H1 (cell line): ENCODE data around the gene RNF208. TPM values are rescaled to one million over a fixed set of nuclear protein-coding genes. Genes with fewer than 3 reads are reported as not detected.

ENCODE experiments used
- CTCF ChIA-PET: fragments of 300-600 bp; sonication (Branson Sonifier 250); formaldehyde crosslinking; loops from one replicate; lab custom pipeline; 2021; ENCODE audit not compliant: partially characterized antibody; lab: Charles Lee
- POLR2A ChIA-PET: fragments of 300-600 bp; sonication (Branson Sonifier 250); formaldehyde crosslinking; loops from one replicate; lab custom pipeline; 2021; ENCODE audit warnings: inconsistent platforms; ENCODE audit not compliant: partially characterized antibody; lab: Charles Lee
- DNase-seq, 2 experiments: peaks; one replicate each; pipeline versions ENCODE4 v3.0.0 to v3.0.0-alpha.2; 2010 to 2022; ENCODE audit warnings: low spot score in 2 of 2, low read depth in 1 of 2, mixed read lengths in 1 of 2
- FAIRE-seq: peaks from 2 replicates; lab custom pipeline; 2011; peaks lifted over from hg19 to GRCh38; lab: Jason Lieb, UNC
- H2AFZ ChIP-seq: 2 replicates; pipeline ENCODE4 v1.8.1; 2012; ENCODE audit warnings: low read length, inconsistent platforms
- H2AK5ac ChIP-seq: 2 replicates; pipeline ENCODE4 v1.6.1; 2013; ENCODE audit warnings: low read depth, low read length
- H2BK120ac ChIP-seq: replicated peaks from 2 replicates; pipeline ENCODE3; 2013; ENCODE audit warnings: low read depth, low read length, inconsistent platforms
- H2BK12ac ChIP-seq: 2 replicates; pipeline ENCODE4 v1.6.1; 2013; ENCODE audit warnings: low read depth, low read length
- H2BK15ac ChIP-seq: 2 replicates; pipeline ENCODE4 v1.6.1; 2013; ENCODE audit warnings: low read length
- H2BK20ac ChIP-seq: 2 replicates; pipeline ENCODE4 v1.6.1; 2013; ENCODE audit warnings: low read length
- H2BK5ac ChIP-seq: 2 replicates; pipeline ENCODE4 v1.6.1; 2013; ENCODE audit warnings: low read depth, low read length
- H3K14ac ChIP-seq: 2 replicates; pipeline ENCODE4 v1.6.1; 2013; ENCODE audit warnings: inconsistent platforms; ENCODE audit not compliant: insufficient read length
- H3K18ac ChIP-seq: 2 replicates; pipeline ENCODE4 v1.6.1; 2013; ENCODE audit warnings: low read length; ENCODE audit errors: extremely low read depth
- H3K23ac ChIP-seq: 2 replicates; pipeline ENCODE4 v1.6.1; 2013; ENCODE audit warnings: inconsistent platforms; ENCODE audit not compliant: insufficient read length
- H3K23me2 ChIP-seq: 2 replicates; pipeline ENCODE4 v1.6.1; 2013; ENCODE audit warnings: low read depth, low read length
- H3K27ac ChIP-seq: 2 replicates; pipeline ENCODE4 v1.6.1; 2011; ENCODE audit warnings: low read depth, low read length, inconsistent platforms
- H3K27me3 ChIP-seq, 4 experiments: replicated peaks in 1 of 4; 1 replicate in 1 of 4; 2 replicates in 3 of 4; pipeline versions ENCODE4 v1.6.1 to v1.8.1; 2011 to 2013; ENCODE audit warnings: low read length in 3 of 4, mild to moderate bottlenecking in 3 of 4, inconsistent platforms in 2 of 4, mixed read lengths in 2 of 4, moderate library complexity in 1 of 4; ENCODE audit not compliant: control insufficient read depth in 3 of 4, insufficient read depth in 3 of 4; ENCODE audit errors: extremely low read depth in 1 of 4
- H3K36me3 ChIP-seq, 4 experiments: 2 replicates each; pipeline versions ENCODE4 v1.6.1 to v1.8.1; 2011 to 2013; ENCODE audit warnings: mild to moderate bottlenecking in 4 of 4, low read length in 3 of 4, moderate library complexity in 2 of 4, control low read depth in 1 of 4, inconsistent platforms in 1 of 4; ENCODE audit not compliant: insufficient read depth in 4 of 4, control insufficient read depth in 2 of 4
- H3K4ac ChIP-seq: replicated peaks from 2 replicates; pipeline ENCODE3; 2013; ENCODE audit warnings: low read length, low read depth, mixed read lengths, inconsistent platforms; ENCODE audit not compliant: insufficient read length
- H3K4me1 ChIP-seq, 4 experiments: replicated peaks in 1 of 4; 1 replicate in 1 of 4; 2 replicates in 3 of 4; pipeline versions ENCODE4 v1.6.1 to v1.8.1; 2011 to 2013; ENCODE audit warnings: low read length in 3 of 4, inconsistent platforms in 2 of 4, mixed read lengths in 1 of 4; ENCODE audit not compliant: insufficient read depth in 4 of 4, control insufficient read depth in 3 of 4
- H3K4me2 ChIP-seq, 2 experiments: 2 replicates each; pipeline versions ENCODE4 v1.6.1 to v1.8.1; 2011 to 2013; ENCODE audit warnings: low read depth in 2 of 2, low read length in 2 of 2, control low read depth in 1 of 2, inconsistent platforms in 1 of 2, mild to moderate bottlenecking in 1 of 2; ENCODE audit not compliant: insufficient read depth in 1 of 2
- H3K4me3 ChIP-seq, 4 experiments: fragments of 200-600, 300-600 bp in 1 of 4; sonication (generic), shearing (Covaris generic), sonication (Bioruptor Twin) in 1 of 4; 2 replicates each; pipeline versions ENCODE4 v1.5.1 to v1.8.1; 2011 to 2016; ENCODE audit warnings: low read length in 4 of 4, low read depth in 3 of 4, control low read depth in 2 of 4, inconsistent platforms in 2 of 4, mild to moderate bottlenecking in 2 of 4, mixed read lengths in 1 of 4, moderate library complexity in 1 of 4; ENCODE audit not compliant: insufficient read depth in 2 of 4; ENCODE audit errors: extremely low read depth in 1 of 4
- H3K56ac ChIP-seq: replicated peaks from 2 replicates; pipeline ENCODE3; 2013; ENCODE audit warnings: low read depth, mild to moderate bottlenecking, mixed read lengths, low read length, inconsistent platforms; ENCODE audit not compliant: insufficient read length
- H3K79me1 ChIP-seq: 2 replicates; pipeline ENCODE4 v1.6.1; 2013; ENCODE audit warnings: low read depth, low read length, control low read depth
- H3K79me2 ChIP-seq, 2 experiments: 2 replicates each; pipeline versions ENCODE4 v1.6.1 to v1.8.1; 2012 to 2013; ENCODE audit warnings: low read length in 2 of 2, mild to moderate bottlenecking in 2 of 2, inconsistent platforms in 1 of 2; ENCODE audit not compliant: insufficient read depth in 2 of 2, control insufficient read depth in 1 of 2
- H3K9ac ChIP-seq, 4 experiments: replicated peaks in 1 of 4; 1 replicate in 1 of 4; 2 replicates in 3 of 4; pipeline versions ENCODE4 v1.6.1 to v1.8.1; 2011 to 2013; ENCODE audit warnings: low read depth in 3 of 4, low read length in 3 of 4, control low read depth in 2 of 4, mild to moderate bottlenecking in 2 of 4, moderate library complexity in 2 of 4, inconsistent platforms in 1 of 4; ENCODE audit errors: extremely low read depth in 1 of 4
- H3K9me3 ChIP-seq, 2 experiments: 2 replicates each; pipeline versions ENCODE4 v1.6.1 to v1.8.1; 2012 to 2013; ENCODE audit warnings: mild to moderate bottlenecking in 2 of 2, moderate library complexity in 2 of 2, control low read depth in 1 of 2, inconsistent platforms in 1 of 2, low read depth in 1 of 2, low read length in 1 of 2, mixed read lengths in 1 of 2; ENCODE audit not compliant: insufficient read depth in 2 of 2
- H4K20me1 ChIP-seq, 2 experiments: replicated peaks in 1 of 2; 2 replicates each; pipeline versions ENCODE3 to v1.8.1; 2011 to 2013; ENCODE audit warnings: inconsistent platforms in 2 of 2, low read length in 2 of 2, mild to moderate bottlenecking in 1 of 2; ENCODE audit not compliant: insufficient read depth in 2 of 2, control insufficient read depth in 1 of 2
- H4K5ac ChIP-seq: 2 replicates; pipeline ENCODE4 v1.6.1; 2013; ENCODE audit warnings: low read length, low read depth, mixed read lengths, inconsistent platforms; ENCODE audit not compliant: insufficient read length
- H4K8ac ChIP-seq: 2 replicates; pipeline ENCODE4 v1.8.0; 2013; ENCODE audit warnings: mild to moderate bottlenecking, moderate library complexity, low read length, inconsistent platforms; ENCODE audit not compliant: insufficient read depth; ENCODE audit errors: extremely low read depth
- H4K91ac ChIP-seq: replicated peaks from 2 replicates; pipeline ENCODE3; 2013; ENCODE audit warnings: low read length, mixed read lengths, inconsistent platforms; ENCODE audit not compliant: insufficient read length
- CTCF ChIP-seq, 3 experiments: IDR thresholded peaks; 1 replicate in 2 of 3; 2 replicates in 1 of 3; pipeline versions ENCODE4 v1.5.1 to v1.6.1; 2011; ENCODE audit warnings: low read length in 3 of 3, mild to moderate bottlenecking in 3 of 3, inconsistent platforms in 2 of 3, low read depth in 1 of 3, moderate library complexity in 1 of 3; ENCODE audit not compliant: insufficient read depth in 1 of 3; ENCODE audit errors: control extremely low read depth in 1 of 3
- RAD21 ChIP-seq, 2 experiments: IDR thresholded peaks in 1 of 2; conservative IDR thresholded peaks in 1 of 2; 2 replicates each; pipeline ENCODE4 v1.6.1; 2011; ENCODE audit warnings: low read depth in 2 of 2, low read length in 2 of 2, improper control_type of control experiment in 1 of 2, inconsistent platforms in 1 of 2, mild to moderate bottlenecking in 1 of 2, moderate library complexity in 1 of 2
- SIX5 ChIP-seq: IDR thresholded peaks from 2 replicates; pipeline ENCODE4 v1.6.1; 2011; ENCODE audit warnings: mild to moderate bottlenecking, low read depth, low read length
- WGBS, 2 experiments: shearing (Covaris generic) in 1 of 2; methylation state at CpG; one replicate each; pipeline versions ENCODE4 v1.1.6 to v1.1.7; 2013 to 2015; ENCODE audit warnings: low lambda C conversion rate in 2 of 2, mixed read lengths in 2 of 2, inconsistent platforms in 1 of 2, low coverage in 1 of 2, missing lambda C conversion rate in 1 of 2; ENCODE audit not compliant: insufficient replicate concordance in 2 of 2, insufficient coverage in 1 of 2, insufficient read length in 1 of 2; ENCODE audit errors: extremely low coverage in 1 of 2, missing lambda C conversion rate in 1 of 2; 5-methylcytosine and 5-hydroxymethylcytosine counted together
- polyA plus RNA-seq, 7 experiments: library from polyadenylated mRNA; depleted of rRNA in 3 of 7; stranded (reverse) in 5 of 7; unstranded in 2 of 7; fragments of >200 nt in 5 of 7; fragments of 200-250 nt in 2 of 7; gene quantifications; 1 replicate in 5 of 7; 2 replicates in 1 of 7; 4 replicates in 1 of 7; pipeline versions ENCODE4 v1.2.1 to v1.2.3, GENCODE V29; 2011 to 2013; ENCODE audit warnings: missing spikeins in 2 of 7, mixed read lengths in 2 of 7
- total RNA-seq: library from RNA; stranded (reverse); fragmentation: NEBNext Ultra II Directional; extraction: Animal tissue kit (Norgen Biotek cat#: 25700); gene quantifications from 2 replicates; pipeline ENCODE4 v1.2.1, GENCODE V29; 2021

The RNF208 gene
- total and polyA plus RNA-seq, 2 of the 8 experiments (the other 6 are each of a cell fraction or from before 2014, with no cell fraction given): 2.7 to 7.7 TPM

DNA sequence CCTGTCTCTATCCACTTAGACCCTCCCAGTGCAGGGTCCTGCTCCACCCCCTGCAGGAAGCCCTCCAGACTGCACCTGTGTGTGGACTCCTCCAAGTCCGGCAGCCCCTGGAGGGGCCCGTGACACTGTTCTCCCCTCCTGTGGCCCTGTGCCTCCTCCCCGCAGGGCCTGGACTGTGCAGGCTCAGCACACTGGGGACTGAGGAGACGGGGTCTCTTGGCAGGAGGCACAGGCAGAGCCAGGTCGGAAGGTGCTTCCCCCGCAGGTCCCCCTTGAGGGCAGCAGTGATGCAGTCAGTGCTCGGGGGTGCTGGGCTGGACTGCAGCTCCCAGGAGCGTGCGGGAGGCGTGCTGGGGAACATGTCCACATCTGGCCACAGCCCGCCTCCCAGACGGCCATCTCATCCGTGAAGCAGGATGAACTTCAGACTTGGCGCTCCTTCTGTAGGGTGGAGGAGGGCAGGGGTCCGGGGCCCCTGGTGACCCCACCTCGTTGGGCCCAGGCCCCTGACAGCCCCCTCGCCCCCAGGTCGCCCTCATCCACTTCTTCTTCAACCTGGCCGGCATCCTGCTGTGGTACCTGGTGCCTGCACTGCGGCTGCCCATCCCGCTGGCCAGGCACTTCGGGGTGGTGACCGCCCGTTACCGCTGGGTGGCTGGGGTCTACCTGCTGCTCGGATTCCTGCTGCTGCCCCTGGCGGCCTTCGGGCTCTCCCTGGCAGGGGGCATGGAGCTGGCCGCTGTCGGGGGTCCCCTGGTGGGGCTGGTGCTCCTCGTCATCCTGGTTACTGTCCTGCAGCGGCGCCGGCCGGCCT lies 13.6 kb upstream of the RNF208 start:
- Histone ChIP-seq H3K4me3 (no peak overlapping the region), H3K79me1 (no peaks in the 10 kb centered on the region), H3K23me2 (peaks cover 5% of the 10 kb centered on the region; the same call in 1 of the 2 replicates), H2AFZ (no peak overlapping the region), H2BK5ac (no peak overlapping the region), H2BK12ac (no peak overlapping the region), H3K23ac (no peak overlapping the region), H3K4me1 (peaks cover 0 to 12% (median 8%) of the 10 kb centered on the region in 4 experiments; a peak in 6 of 7 replicates), H3K56ac (no peak overlapping the region), H2BK20ac (no peak overlapping the region), H4K91ac (no peak overlapping the region), H3K9ac (no peak overlapping the region), H4K8ac (0 out of 2 replicates have a peak overlapping the region, but pooled peaks have one; percentile 25), H3K27me3 (no peaks in the 10 kb centered on the region), H3K27ac (no peak overlapping the region), H3K4me2 (no peak overlapping the region), H3K4ac (peak overlapping the region; percentile 53), H2BK120ac (no peak overlapping the region), H4K20me1 (peaks cover 6 to 8% of the 10 kb centered on the region in 2 experiments), H3K18ac (no peak overlapping the region), H3K79me2 (peaks cover 0 to 7% of the 10 kb centered on the region in 2 experiments; a peak in 1 of 4 replicates), H4K5ac (no peak overlapping the region), H2BK15ac (0 out of 2 replicates have a peak overlapping the region, but pooled peaks have one; percentile 72), H3K14ac (no peak overlapping the region), H3K9me3 (no peaks in the 10 kb centered on the region), H2AK5ac (no peak overlapping the region), H3K36me3 (no peaks in the 10 kb centered on the region)
- ChIA-PET CTCF (interaction anchor here (0.6 to 20.2 kb wide), 27 partner anchors 9 to 183 kb away, joined by 3 to 204 read pairs (median 6); partner anchors contain the start of genes ANAPC2, CYSRT1, LRRC26 and NDOR1), POLR2A (interaction anchor here (1.0 to 69.9 kb wide), 3 partner anchors 1 to 72 kb away, joined by 3 to 1462 read pairs (median 1462); partner anchors contain the start of genes CYSRT1, NDOR1, NELFB and RNF208)
- FAIRE-seq (no peak), DNase-seq (no peak)
- peak in 1 of 3 experiments; percentile 38; a peak in 2 of 4 replicates for TF ChIP-seq CTCF (IDR thresholded peaks at IDR 0.05; ENCODE audit: control extremely low read depth in 1 of 3, insufficient read depth in 1 of 3, low read depth in 1 of 3, low read length in 3 of 3)
- TF ChIP-seq SIX5: no peak
- peak in 1 of 2 experiments; percentile 13; a peak in 1 of 4 replicates for TF ChIP-seq RAD21 (IDR thresholded peaks at IDR 0.05 in 1 of 2, conservative IDR thresholded peaks at IDR 0.05 in 1 of 2; ENCODE audit: low read depth in 2 of 2, low read length in 2 of 2)
- 87% methylated on average over 25 of the region's 35 CpGs; no CpG with 5 or more reads in 1 of the 2 experiments for WGBS, 2 experiments
